ENCODE results near the gene IQSEC1. TPM values are rescaled to one million over a fixed set of nuclear protein-coding genes. Genes with fewer than 3 reads are reported as not detected.

The IQSEC1 gene
- total and polyA plus RNA-seq, 2 of the 8 experiments (the other 6 are each of a cell fraction or from before 2014, with no cell fraction given): 6.8 to 28.8 TPM

- WGBS, 2 experiments (ENCODE audit: extremely low coverage in 1 of 2, insufficient coverage in 1 of 2, insufficient read length in 1 of 2, insufficient replicate concordance in 2 of 2, low coverage in 1 of 2, low lambda C conversion rate in 2 of 2, missing lambda C conversion rate in 1 of 2): 91% methylated on average over 8 of the region's 10 CpGs; no CpG with 5 or more reads in 1 of the 2 experiments
- H2BK15ac ChIP-seq (ENCODE audit: low read length): no peak overlapping the region
- no peaks in the 10 kb centered on the region for H3K27me3 ChIP-seq (replicated peaks in 1 of 4; ENCODE audit: control insufficient read depth in 3 of 4, extremely low read depth in 1 of 4, insufficient read depth in 3 of 4, low read length in 3 of 4)
- H3K23ac ChIP-seq (ENCODE audit: insufficient read length): no peak overlapping the region
- no peaks in the 10 kb centered on the region for H3K4me1 ChIP-seq (replicated peaks in 1 of 4; ENCODE audit: control insufficient read depth in 3 of 4, insufficient read depth in 4 of 4, low read length in 3 of 4)
- H3K4ac ChIP-seq (replicated peaks; ENCODE audit: insufficient read length, low read depth, low read length): no peak overlapping the region
- H4K91ac ChIP-seq (replicated peaks; ENCODE audit: insufficient read length, low read length): no peak overlapping the region
- H3K27ac ChIP-seq (ENCODE audit: low read depth, low read length): no peak overlapping the region
- H3K79me2 ChIP-seq (ENCODE audit: control insufficient read depth in 1 of 2, insufficient read depth in 2 of 2, low read length in 2 of 2): no peaks in the 10 kb centered on the region
- no peak overlapping the region for H2BK20ac ChIP-seq (ENCODE audit: low read length)
- H3K36me3 ChIP-seq (ENCODE audit: control insufficient read depth in 2 of 4, insufficient read depth in 4 of 4, low read length in 3 of 4): peaks cover 0 to 12% (median 0%) of the 10 kb centered on the region in 4 experiments; a peak in 5 of 8 replicates
- DNase-seq (ENCODE audit: low read depth in 1 of 2, low spot score in 2 of 2): no peak
- no peak overlapping the region for H2BK5ac ChIP-seq (ENCODE audit: low read depth, low read length)
- TF ChIP-seq SUZ12 (IDR thresholded peaks at IDR 0.05; ENCODE audit: low read length) (no peak), NRF1 (IDR thresholded peaks at IDR 0.05; ENCODE audit: low read depth, low read length) (no peak), KDM5A (IDR thresholded peaks at IDR 0.05; ENCODE audit: low read length) (no peak), ATF2 (IDR thresholded peaks at IDR 0.05; ENCODE audit: low read length) (no peak), CREB1 (IDR thresholded peaks at IDR 0.05) (no peak), KDM4A (IDR thresholded peaks at IDR 0.05; ENCODE audit: low read depth, low read length, severe bottlenecking) (no peak)
- POLR2A ChIA-PET (ENCODE audit: partially characterized antibody): interaction anchor here (0.8 kb wide), 1 partner anchor 10 kb away, joined by 3 read pairs; no protein-coding TSS in a partner anchor
- H3K18ac ChIP-seq (ENCODE audit: extremely low read depth, low read length): no peak overlapping the region
- no peak overlapping the region for H3K9ac ChIP-seq (replicated peaks in 1 of 4; ENCODE audit: extremely low read depth in 1 of 4, low read depth in 3 of 4, low read length in 3 of 4)
- no peak overlapping the region for H2AFZ ChIP-seq (ENCODE audit: low read length)
- no peak overlapping the region for H2BK12ac ChIP-seq (ENCODE audit: low read depth, low read length)
- no peak overlapping the region for H3K4me3 ChIP-seq (ENCODE audit: extremely low read depth in 1 of 4, insufficient read depth in 2 of 4, low read depth in 3 of 4, low read length in 4 of 4)
- H3K14ac ChIP-seq (ENCODE audit: insufficient read length): no peak overlapping the region
- CTCF ChIA-PET (ENCODE audit: partially characterized antibody): interaction anchor here (0.8 to 3.4 kb wide), 3 partner anchors 11 to 45 kb away, joined by 3 to 12 read pairs (median 5); no protein-coding TSS in a partner anchor
- H3K23me2 ChIP-seq (ENCODE audit: low read depth, low read length): no peaks in the 10 kb centered on the region
- no peak overlapping the region for H4K5ac ChIP-seq (ENCODE audit: insufficient read length, low read depth, low read length)
- no peak overlapping the region for H3K56ac ChIP-seq (replicated peaks; ENCODE audit: insufficient read length, low read depth, low read length)
- no peak overlapping the region for H2BK120ac ChIP-seq (replicated peaks; ENCODE audit: low read depth, low read length)
- FAIRE-seq: no peak
- H4K8ac ChIP-seq (ENCODE audit: extremely low read depth, insufficient read depth, low read length): no peak overlapping the region
- peaks cover 5% of the 10 kb centered on the region; the same call in 1 of the 2 replicates for H3K79me1 ChIP-seq (ENCODE audit: low read depth, low read length)
- H2AK5ac ChIP-seq (ENCODE audit: low read depth, low read length): no peak overlapping the region
- no peaks in the 10 kb centered on the region for H3K9me3 ChIP-seq (ENCODE audit: insufficient read depth in 2 of 2, low read depth in 1 of 2, low read length in 1 of 2)
- no peak overlapping the region for H3K4me2 ChIP-seq (ENCODE audit: insufficient read depth in 1 of 2, low read depth in 2 of 2, low read length in 2 of 2)
- H4K20me1 ChIP-seq (replicated peaks in 1 of 2; ENCODE audit: control insufficient read depth in 1 of 2, insufficient read depth in 2 of 2, low read length in 2 of 2): peaks cover 4 to 16% of the 10 kb centered on the region in 2 experiments
Observed at GRCh38 chr3:12939137-12939536, 134.1 kb downstream of the IQSEC1 start.
